Sigmoid colon (tissue), 7 donors: ENCODE data around the gene WNT5A. TPM values are rescaled to one million over a fixed set of nuclear protein-coding genes. Genes with fewer than 3 reads are reported as not detected.

ENCODE experiments used
- DNase-seq: peaks from one replicate; pipeline ENCODE4 v3.0.0-alpha.2; 2019
- H3K27ac ChIP-seq, 4 donors: fragments of 200-600 bp; sonication (generic); one replicate each; pipeline ENCODE4 v1.5.1; 2016 to 2019; ENCODE audit warnings: mild to moderate bottlenecking in 1 of 4
- H3K27me3 ChIP-seq, 3 donors: fragments of 200-600 bp; sonication (generic); one replicate each; pipeline ENCODE4 v1.5.1; 2019; ENCODE audit warnings: mild to moderate bottlenecking in 1 of 3
- H3K36me3 ChIP-seq, 4 donors: fragments of 200-600 bp; sonication (generic); one replicate each; pipeline ENCODE4 v1.5.1; 2016 to 2019
- H3K4me1 ChIP-seq, 4 donors: fragments of 200-600 bp; sonication (generic); one replicate each; pipeline ENCODE4 v1.5.1; 2017 to 2019
- H3K4me3 ChIP-seq, 4 donors: fragments of 200-600 bp; sonication (generic); one replicate each; pipeline ENCODE4 v1.5.1; 2017 to 2019; ENCODE audit warnings: mild to moderate bottlenecking in 2 of 4, moderate library complexity in 1 of 4
- H3K9me3 ChIP-seq, 4 donors: fragments of 200-600 bp in 3 of 4; sonication (generic) in 3 of 4; one replicate each; pipeline versions ENCODE4 v1.5.1 to v1.6.1; 2013 to 2019
- EP300 ChIP-seq, 4 donors: sonication (generic); formaldehyde crosslinking; IDR thresholded peaks; one replicate each; pipeline ENCODE4 v1.6.1; 2017; ENCODE audit warnings: antibody characterized with exemption in 4 of 4
- POLR2A ChIP-seq, 2 donors: fragments of 450-650 bp; IDR thresholded peaks; one replicate each; pipeline ENCODE4 v1.6.1; 2016; ENCODE audit warnings: antibody characterized with exemption in 2 of 2, mild to moderate bottlenecking in 2 of 2, moderate library complexity in 2 of 2
- POLR2AphosphoS5 ChIP-seq, 4 donors: sonication (generic); formaldehyde crosslinking; IDR thresholded peaks; one replicate each; pipeline ENCODE4 v1.6.1; 2017; ENCODE audit warnings: antibody characterized with exemption in 4 of 4
- WGBS, 2 donors: extraction: QIAGEN DNeasy Blood & Tissue Kit; methylation state at CpG; one replicate each; pipeline ENCODE4 v1.1.7; 2013; 5-methylcytosine and 5-hydroxymethylcytosine counted together
- intact Hi-C: fragments of 100-400 bp; cut with DNase I; formaldehyde crosslinking; loops from one replicate; pipeline ENCODE4 v1.15.1; 2023
- polyA plus RNA-seq, 3 donors: library from polyadenylated mRNA; stranded (reverse); fragments of 200-250 nt; gene quantifications; one replicate each; pipeline ENCODE4 v1.2.3, GENCODE V29; 2013
- total RNA-seq, 4 donors: library from RNA; depleted of rRNA; stranded (reverse); fragments of >200 nt; gene quantifications; one replicate each; pipeline ENCODE4 v1.1.0, GENCODE V29; 2016
- TF ChIP-seq, protein P1 (sequence below), 4 experiments: fragments of 450-650 bp in 3 of 4; fragments of 200-600 bp in 1 of 4; IDR thresholded peaks; one replicate each; pipeline ENCODE4 v1.5.1; 2016 to 2019; ENCODE audit warnings: antibody characterized with exemption in 4 of 4, mild to moderate bottlenecking in 3 of 4, moderate library complexity in 2 of 4
- donor health status: healthy with polysubstance abuse.
- donor health status: Bipolar disorder and iron deficiency.
- donor health status: healthy.

The WNT5A gene
- total and polyA plus RNA-seq, 7 donors: under 0.01 to 11.9 (median 3.9) TPM

DNA sequence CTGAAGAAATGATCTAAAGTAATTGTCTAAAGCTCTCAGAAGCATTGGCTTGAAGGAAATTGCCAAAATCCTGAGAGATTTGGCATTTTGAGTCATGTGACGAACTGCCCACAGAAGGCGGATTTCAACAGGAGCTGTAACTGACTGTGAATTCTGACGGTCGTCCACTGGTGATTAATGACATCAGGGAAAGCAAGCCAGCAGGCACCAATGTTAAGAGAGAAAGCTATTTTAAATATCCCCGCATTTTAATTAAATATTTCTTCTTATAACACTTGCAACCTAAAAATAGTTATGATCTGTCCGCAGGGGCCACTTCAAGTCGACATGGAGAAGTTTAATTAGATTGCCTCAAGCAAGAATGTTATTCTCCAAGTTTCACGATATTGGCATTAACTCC, 51.6 kb downstream of the WNT5A start:
- intact Hi-C loops: no loop called here
- H3K9me3 ChIP-seq: no peaks in the 10 kb centered on the region
- 71 to 75% methylated on average over 8 of the region's 8 CpGs for WGBS, 2 donors
- H3K4me3 ChIP-seq: no peak overlapping the region
- no peak for TF ChIP-seq POLR2AphosphoS5 (IDR thresholded peaks at IDR 0.05)
- TF ChIP-seq EP300 (IDR thresholded peaks at IDR 0.05): no peak
- TF ChIP-seq POLR2A (IDR thresholded peaks at IDR 0.05): no peak
- TF ChIP-seq, protein P1, sequence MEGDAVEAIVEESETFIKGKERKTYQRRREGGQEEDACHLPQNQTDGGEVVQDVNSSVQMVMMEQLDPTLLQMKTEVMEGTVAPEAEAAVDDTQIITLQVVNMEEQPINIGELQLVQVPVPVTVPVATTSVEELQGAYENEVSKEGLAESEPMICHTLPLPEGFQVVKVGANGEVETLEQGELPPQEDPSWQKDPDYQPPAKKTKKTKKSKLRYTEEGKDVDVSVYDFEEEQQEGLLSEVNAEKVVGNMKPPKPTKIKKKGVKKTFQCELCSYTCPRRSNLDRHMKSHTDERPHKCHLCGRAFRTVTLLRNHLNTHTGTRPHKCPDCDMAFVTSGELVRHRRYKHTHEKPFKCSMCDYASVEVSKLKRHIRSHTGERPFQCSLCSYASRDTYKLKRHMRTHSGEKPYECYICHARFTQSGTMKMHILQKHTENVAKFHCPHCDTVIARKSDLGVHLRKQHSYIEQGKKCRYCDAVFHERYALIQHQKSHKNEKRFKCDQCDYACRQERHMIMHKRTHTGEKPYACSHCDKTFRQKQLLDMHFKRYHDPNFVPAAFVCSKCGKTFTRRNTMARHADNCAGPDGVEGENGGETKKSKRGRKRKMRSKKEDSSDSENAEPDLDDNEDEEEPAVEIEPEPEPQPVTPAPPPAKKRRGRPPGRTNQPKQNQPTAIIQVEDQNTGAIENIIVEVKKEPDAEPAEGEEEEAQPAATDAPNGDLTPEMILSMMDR (IDR thresholded peaks at IDR 0.05): no peak
- H3K36me3 ChIP-seq: no peaks in the 10 kb centered on the region
- no peak for DNase-seq
- H3K27me3 ChIP-seq: no peaks in the 10 kb centered on the region
- no peak overlapping the region for H3K27ac ChIP-seq
- H3K4me1 ChIP-seq: no peaks in the 10 kb centered on the region

DNA sequence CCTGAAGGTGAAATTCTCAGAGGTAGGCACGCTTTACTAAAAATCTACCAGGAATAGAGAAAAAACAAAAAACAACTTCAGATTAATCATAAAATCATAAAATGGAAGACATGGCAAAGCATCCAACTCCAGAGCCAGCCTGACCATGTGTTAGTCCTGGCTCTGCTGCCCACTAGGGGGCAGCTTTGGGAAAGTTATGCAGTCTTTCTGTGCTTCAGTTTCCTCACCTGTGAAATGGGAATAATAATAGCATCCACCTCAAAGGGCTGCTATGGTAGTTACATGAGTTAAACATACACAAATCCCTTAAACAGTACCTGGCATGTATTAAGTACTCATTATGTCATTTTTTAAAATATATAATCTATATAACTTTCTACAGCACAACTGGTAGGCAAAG, 52.3 kb downstream of the WNT5A start:
- Histone ChIP-seq H3K4me1 (no peaks in the 10 kb centered on the region), H3K27me3 (no peaks in the 10 kb centered on the region), H3K27ac (no peak overlapping the region), H3K36me3 (no peaks in the 10 kb centered on the region), H3K9me3 (no peaks in the 10 kb centered on the region), H3K4me3 (no peak overlapping the region)
- DNase-seq: no peak
- 46 to 88% methylated on average over 1 of the region's 1 CpG for WGBS, 2 donors
- TF ChIP-seq POLR2AphosphoS5 (IDR thresholded peaks at IDR 0.05) (no peak), POLR2A (IDR thresholded peaks at IDR 0.05) (no peak), EP300 (IDR thresholded peaks at IDR 0.05) (no peak)
- TF ChIP-seq, protein P1 (IDR thresholded peaks at IDR 0.05): no peak
- intact Hi-C loops: no loop called here

DNA sequence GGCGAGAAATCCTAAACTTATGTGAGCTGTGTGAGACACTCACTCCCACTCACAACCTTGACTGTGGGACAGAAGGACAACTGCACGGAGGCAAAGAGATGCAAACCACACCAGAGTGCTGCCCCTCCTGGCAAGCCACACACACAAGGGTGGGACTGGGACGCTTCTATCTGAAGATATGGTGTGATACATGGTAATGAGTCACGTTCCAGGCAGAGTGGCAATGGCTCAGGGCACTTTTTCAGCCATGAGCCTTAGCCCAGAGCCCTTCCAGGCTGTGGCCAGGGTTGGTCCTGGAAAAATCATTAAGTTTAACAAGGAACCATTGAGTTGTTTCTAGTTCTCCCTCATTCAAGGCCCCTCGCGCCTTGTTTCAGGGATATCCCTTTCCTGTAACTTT, 56.1 kb downstream of the WNT5A start:
- no peak for DNase-seq
- Histone ChIP-seq H3K9me3 (no peaks in the 10 kb centered on the region), H3K4me3 (no peak overlapping the region), H3K27me3 (no peaks in the 10 kb centered on the region), H3K27ac (no peak overlapping the region), H3K36me3 (no peaks in the 10 kb centered on the region), H3K4me1 (peaks cover 0 to 8% (median 0%) of the 10 kb centered on the region in 4 donors)
- 90 to 92% methylated on average over 6 of the region's 6 CpGs for WGBS, 2 donors
- TF ChIP-seq POLR2AphosphoS5 (IDR thresholded peaks at IDR 0.05) (no peak), EP300 (IDR thresholded peaks at IDR 0.05) (no peak), POLR2A (IDR thresholded peaks at IDR 0.05) (no peak)
- TF ChIP-seq, protein P1 (IDR thresholded peaks at IDR 0.05): no peak
- intact Hi-C loops: no loop called here

DNA sequence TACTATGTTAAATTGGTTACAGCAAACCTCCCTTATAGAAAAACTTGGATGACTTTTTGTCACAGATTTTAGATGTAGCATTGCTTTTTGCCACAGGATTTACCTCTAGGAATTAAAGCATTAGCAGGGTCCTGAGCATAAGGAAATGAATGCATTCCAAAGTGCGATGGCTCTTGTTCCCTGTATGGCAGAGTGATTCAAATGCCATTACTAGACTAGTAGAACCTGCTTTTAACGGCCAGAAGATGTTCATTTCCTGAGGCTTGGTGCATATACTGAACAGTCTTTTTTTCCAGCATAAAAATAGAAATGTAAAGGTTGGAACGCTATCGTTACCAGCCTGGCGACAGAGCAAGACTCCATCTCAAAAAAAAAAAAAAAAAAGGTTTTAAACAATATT, 59.4 kb downstream of the WNT5A start:
- intact Hi-C loops: no loop called here
- TF ChIP-seq POLR2A (IDR thresholded peaks at IDR 0.05) (no peak), EP300 (IDR thresholded peaks at IDR 0.05) (no peak), POLR2AphosphoS5 (IDR thresholded peaks at IDR 0.05) (no peak)
- TF ChIP-seq, protein P1 (IDR thresholded peaks at IDR 0.05): no peak
- Histone ChIP-seq H3K9me3 (no peaks in the 10 kb centered on the region), H3K36me3 (no peaks in the 10 kb centered on the region), H3K4me1 (peaks cover 0 to 8% (median 0%) of the 10 kb centered on the region in 4 donors), H3K4me3 (no peak overlapping the region), H3K27me3 (no peaks in the 10 kb centered on the region), H3K27ac (no peak overlapping the region)
- DNase-seq: no peak
- WGBS, 2 donors: 9 to 42% methylated on average over 5 of the region's 5 CpGs

DNA sequence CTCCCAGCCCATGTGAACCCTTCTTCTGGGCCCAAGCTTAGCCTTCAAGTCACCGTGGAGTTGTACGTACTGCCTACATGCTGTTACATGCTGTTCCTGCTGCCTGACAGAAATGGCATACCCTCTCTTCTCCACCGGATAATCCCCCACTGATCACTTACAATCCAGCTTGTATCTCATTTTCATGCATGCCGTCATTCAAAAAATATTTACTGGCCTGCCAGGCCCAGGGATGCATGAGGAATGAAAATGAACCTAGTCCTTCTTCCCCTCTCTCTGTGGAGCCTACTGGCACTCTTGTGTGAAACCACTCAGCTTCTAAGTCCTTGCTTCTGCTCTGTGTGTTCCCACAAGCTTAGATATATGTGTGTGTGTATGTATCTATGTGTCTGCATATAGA, 60.6 kb downstream of the WNT5A start:
- H3K9me3 ChIP-seq: no peaks in the 10 kb centered on the region
- TF ChIP-seq, protein P1 (IDR thresholded peaks at IDR 0.05): no peak
- TF ChIP-seq POLR2AphosphoS5 (IDR thresholded peaks at IDR 0.05): no peak
- TF ChIP-seq POLR2A (IDR thresholded peaks at IDR 0.05): no peak
- TF ChIP-seq EP300 (IDR thresholded peaks at IDR 0.05): no peak
- no peaks in the 10 kb centered on the region for H3K27me3 ChIP-seq
- 79 to 96% methylated on average over 4 of the region's 4 CpGs for WGBS, 2 donors
- no peaks in the 10 kb centered on the region for H3K36me3 ChIP-seq
- DNase-seq: no peak
- peaks cover 0 to 8% (median 0%) of the 10 kb centered on the region in 4 donors for H3K4me1 ChIP-seq
- H3K4me3 ChIP-seq: no peak overlapping the region
- H3K27ac ChIP-seq: no peak overlapping the region
- intact Hi-C loops: no loop called here
